Fibroblast of mammary gland (primary cell): ENCODE data around the gene PDE3B.
"Not testable (repeated sequence)": the region's sequence is repeated elsewhere in the genome, so short reads cannot be mapped to it uniquely, and the experiment has no call there.

Experiments used
- DNase-seq: peaks from one replicate; pipeline ENCODE4 v3.0.0-alpha.2; 2010; ENCODE audit warnings: low read depth
- H3K4me3 ChIP-seq: 2 replicates; pipeline ENCODE4 v1.5.1; 2011; ENCODE audit warnings: low read depth, mild to moderate bottlenecking, low read length, moderate library complexity; ENCODE audit not compliant: control insufficient read depth
- TF ChIP-seq, protein P1 (sequence below): conservative IDR thresholded peaks from 2 replicates; pipeline ENCODE4 v1.5.1; 2011; ENCODE audit warnings: low read depth, low read length, inconsistent platforms; ENCODE audit not compliant: control insufficient read depth, insufficient read depth

PDE3B gene

DNA sequence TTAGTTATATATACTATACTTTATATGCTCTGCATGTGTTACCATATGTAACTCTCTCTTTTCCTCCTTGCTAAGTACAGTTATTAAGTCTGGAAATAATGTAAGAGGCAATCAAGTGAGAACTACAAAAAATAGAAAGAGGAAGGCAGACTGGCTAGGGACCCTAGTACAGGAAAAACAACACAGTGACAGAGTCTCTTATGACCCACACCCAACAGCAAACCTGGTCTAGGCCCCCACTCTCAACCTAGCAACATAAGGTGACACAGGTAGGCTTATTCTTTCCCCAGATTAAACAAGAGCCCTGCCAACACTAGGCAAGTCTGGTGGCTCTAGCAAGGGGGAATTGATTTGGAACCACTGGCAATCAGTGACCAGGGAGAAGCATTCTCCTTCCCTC lies 132.3 kb downstream of the PDE3B start:
- no peak for DNase-seq
- no peak overlapping the region for H3K4me3 ChIP-seq
- TF ChIP-seq, protein P1, sequence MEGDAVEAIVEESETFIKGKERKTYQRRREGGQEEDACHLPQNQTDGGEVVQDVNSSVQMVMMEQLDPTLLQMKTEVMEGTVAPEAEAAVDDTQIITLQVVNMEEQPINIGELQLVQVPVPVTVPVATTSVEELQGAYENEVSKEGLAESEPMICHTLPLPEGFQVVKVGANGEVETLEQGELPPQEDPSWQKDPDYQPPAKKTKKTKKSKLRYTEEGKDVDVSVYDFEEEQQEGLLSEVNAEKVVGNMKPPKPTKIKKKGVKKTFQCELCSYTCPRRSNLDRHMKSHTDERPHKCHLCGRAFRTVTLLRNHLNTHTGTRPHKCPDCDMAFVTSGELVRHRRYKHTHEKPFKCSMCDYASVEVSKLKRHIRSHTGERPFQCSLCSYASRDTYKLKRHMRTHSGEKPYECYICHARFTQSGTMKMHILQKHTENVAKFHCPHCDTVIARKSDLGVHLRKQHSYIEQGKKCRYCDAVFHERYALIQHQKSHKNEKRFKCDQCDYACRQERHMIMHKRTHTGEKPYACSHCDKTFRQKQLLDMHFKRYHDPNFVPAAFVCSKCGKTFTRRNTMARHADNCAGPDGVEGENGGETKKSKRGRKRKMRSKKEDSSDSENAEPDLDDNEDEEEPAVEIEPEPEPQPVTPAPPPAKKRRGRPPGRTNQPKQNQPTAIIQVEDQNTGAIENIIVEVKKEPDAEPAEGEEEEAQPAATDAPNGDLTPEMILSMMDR, result no peak

GRCh38 chr11:14778460-14778859 lies 134.9 kb downstream of the PDE3B start:
- H3K4me3 ChIP-seq, DNase-seq: not testable (repeated sequence)

- TF ChIP-seq, protein P1, result no peak
- no peak for DNase-seq
- no peak overlapping the region for H3K4me3 ChIP-seq
Measured at GRCh38 chr11:14783788-14784187, 140.2 kb downstream of the PDE3B start.

GRCh38 chr11:14784230-14784629 lies 140.6 kb downstream of the PDE3B start:
- no peak overlapping the region for H3K4me3 ChIP-seq
- TF ChIP-seq, protein P1, result no peak
- no peak for DNase-seq

- DNase-seq, result peak; percentile 20
- no peak overlapping the region for H3K4me3 ChIP-seq
- TF ChIP-seq, protein P1, result peak; percentile 51
Measured at GRCh38 chr11:14789879-14790484, 146.4 kb downstream of the PDE3B start.

DNA sequence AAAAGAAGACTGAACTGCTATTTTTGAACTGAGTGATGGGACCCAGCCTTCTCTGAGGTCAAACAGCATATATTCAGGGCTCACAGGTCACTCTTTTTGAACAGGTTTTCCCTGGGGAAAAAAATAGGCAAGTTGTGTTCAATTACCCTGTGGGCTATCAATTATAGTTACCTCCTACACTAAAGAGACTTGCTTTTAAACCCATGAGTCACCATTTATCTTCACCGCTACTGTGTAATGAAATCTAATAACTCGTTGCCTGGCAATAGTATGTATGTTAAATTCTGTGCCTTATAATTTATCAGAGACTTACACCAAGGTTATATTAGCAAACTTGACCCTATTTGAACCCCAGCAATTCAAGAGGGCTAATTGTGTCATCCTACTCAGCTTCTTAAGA lies 149.9 kb downstream of the PDE3B start:
- TF ChIP-seq, protein P1, result no peak
- DNase-seq, result no peak
- no peak overlapping the region for H3K4me3 ChIP-seq

DNA sequence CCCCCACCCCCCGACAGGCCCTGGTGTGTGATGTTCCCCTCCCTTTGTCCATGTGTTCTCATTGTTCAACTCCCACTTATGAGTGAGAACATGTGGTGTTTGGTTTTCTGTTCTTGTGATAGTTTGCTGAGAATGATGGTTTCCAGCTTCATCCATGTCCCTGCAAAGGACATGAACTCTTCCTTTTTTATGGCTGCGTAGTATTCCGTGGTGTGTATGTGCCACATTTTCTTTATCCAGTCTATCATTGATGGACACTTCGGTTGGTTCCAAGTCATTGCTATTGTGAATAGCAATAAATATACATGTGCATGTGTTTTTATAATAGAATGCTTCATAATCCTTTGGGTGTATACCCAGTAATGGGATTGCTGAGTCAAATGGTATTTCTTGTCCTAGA lies 152.4 kb downstream of the PDE3B start:
- DNase-seq, H3K4me3 ChIP-seq: not testable (repeated sequence)

DNA sequence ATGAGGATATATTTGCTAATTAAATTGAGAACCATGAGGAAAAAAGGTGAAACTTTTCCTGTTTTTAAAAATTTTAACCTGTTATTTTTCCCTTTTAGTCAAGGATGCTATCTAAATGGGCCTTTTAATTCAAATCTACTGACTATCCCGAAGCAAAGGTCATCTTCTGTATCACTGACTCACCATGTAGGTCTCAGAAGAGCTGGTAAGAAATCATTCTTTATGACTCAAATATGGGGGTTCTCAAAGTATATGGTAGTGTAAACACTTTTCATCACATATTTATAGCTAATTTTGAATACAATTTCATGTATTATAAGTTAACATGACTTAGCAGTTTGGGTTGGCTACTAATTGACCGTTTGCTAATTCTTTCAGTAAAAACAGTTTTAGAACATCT lies 160.2 kb downstream of the PDE3B start:
- TF ChIP-seq, protein P1, result no peak
- no peak overlapping the region for H3K4me3 ChIP-seq
- no peak for DNase-seq
